Measurements from ENCODE around the gene MTURN. TPM values are rescaled to one million over a fixed set of nuclear protein-coding genes. Genes with fewer than 3 reads are reported as not detected.
A peak's percentile ranks its signal among the peaks of the same experiment; 100 is the strongest.
"Not testable (repeated sequence)": the region's sequence is repeated elsewhere in the genome, so short reads cannot be mapped to it uniquely, and the experiment has no call there.

Gene MTURN
- polyA plus RNA-seq: 1 to 10 TPM; 7.7 to 9.9 TPM

GRCh38 chr7:30134611-30135300, at the start of gene MTURN:
Gene MTURN (plus strand): TSS chr7:30134986. CDS start chr7:30135137, 151 bp downstream.
- Histone ChIP-seq H3K4me1 (ENCODE audit: control insufficient read depth in 2 of 2, insufficient read depth in 2 of 2, low read length in 1 of 2) (peaks cover 0 to 3% of the 10 kb centered on the region in 2 donors), H3K36me3 (ENCODE audit: control insufficient read depth in 2 of 2, insufficient read depth in 2 of 2, low read length in 1 of 2) (peaks cover 0 to 1% of the 10 kb centered on the region in 2 donors), H3K27me3 (ENCODE audit: control insufficient read depth in 1 of 2, insufficient read depth in 2 of 2, low read length in 2 of 2) (no peaks in the 10 kb centered on the region), H3K27ac (ENCODE audit: low read depth in 2 of 2, low read length in 1 of 2) (peak within 1 kb of the TSS; percentile 86 to 91), H3K4me3 (ENCODE audit: low read depth in 1 of 2, low read length in 2 of 2) (peak within 1 kb of the TSS; percentile 78 to 83), H3K9me3 (ENCODE audit: control insufficient read depth in 2 of 2, insufficient read depth in 1 of 2, low read depth in 1 of 2, low read length in 1 of 2) (no peaks in the 10 kb centered on the region)
- WGBS, 2 donors: 0% methylated on average over 73 to 99 of the region's 99 CpGs

GRCh38 chr7:30086529-30086928, 48.3 kb upstream of the MTURN start:
- no peak overlapping the region for H3K4me3 ChIP-seq (ENCODE audit: low read depth in 1 of 2, low read length in 2 of 2)
- H3K27ac ChIP-seq (ENCODE audit: low read depth in 2 of 2, low read length in 1 of 2): no peak overlapping the region
- no peaks in the 10 kb centered on the region for H3K9me3 ChIP-seq (ENCODE audit: control insufficient read depth in 2 of 2, insufficient read depth in 1 of 2, low read depth in 1 of 2, low read length in 1 of 2)
- no peaks in the 10 kb centered on the region for H3K36me3 ChIP-seq (ENCODE audit: control insufficient read depth in 2 of 2, insufficient read depth in 2 of 2, low read length in 1 of 2)
- H3K4me1 ChIP-seq (ENCODE audit: control insufficient read depth in 2 of 2, insufficient read depth in 2 of 2, low read length in 1 of 2): no peaks in the 10 kb centered on the region
- no peaks in the 10 kb centered on the region for H3K27me3 ChIP-seq (ENCODE audit: control insufficient read depth in 1 of 2, insufficient read depth in 2 of 2, low read length in 2 of 2)

- H3K36me3 ChIP-seq (ENCODE audit: control insufficient read depth in 2 of 2, insufficient read depth in 2 of 2, low read length in 1 of 2): no peaks in the 10 kb centered on the region
- no peaks in the 10 kb centered on the region for H3K9me3 ChIP-seq (ENCODE audit: control insufficient read depth in 2 of 2, insufficient read depth in 1 of 2, low read depth in 1 of 2, low read length in 1 of 2)
- no peaks in the 10 kb centered on the region for H3K27me3 ChIP-seq (ENCODE audit: control insufficient read depth in 1 of 2, insufficient read depth in 2 of 2, low read length in 2 of 2)
- no peaks in the 10 kb centered on the region for H3K4me1 ChIP-seq (ENCODE audit: control insufficient read depth in 2 of 2, insufficient read depth in 2 of 2, low read length in 1 of 2)
- no peak overlapping the region for H3K27ac ChIP-seq (ENCODE audit: low read depth in 2 of 2, low read length in 1 of 2)
- no peak overlapping the region for H3K4me3 ChIP-seq (ENCODE audit: low read depth in 1 of 2, low read length in 2 of 2)
Measured at GRCh38 chr7:30087371-30087770, 47.4 kb upstream of the MTURN start.

- H3K4me3 ChIP-seq (ENCODE audit: low read depth in 1 of 2, low read length in 2 of 2): no peak overlapping the region
- no peaks in the 10 kb centered on the region for H3K36me3 ChIP-seq (ENCODE audit: control insufficient read depth in 2 of 2, insufficient read depth in 2 of 2, low read length in 1 of 2)
- no peaks in the 10 kb centered on the region for H3K4me1 ChIP-seq (ENCODE audit: control insufficient read depth in 2 of 2, insufficient read depth in 2 of 2, low read length in 1 of 2)
- no peaks in the 10 kb centered on the region for H3K27me3 ChIP-seq (ENCODE audit: control insufficient read depth in 1 of 2, insufficient read depth in 2 of 2, low read length in 2 of 2)
- no peaks in the 10 kb centered on the region for H3K9me3 ChIP-seq (ENCODE audit: control insufficient read depth in 2 of 2, insufficient read depth in 1 of 2, low read depth in 1 of 2, low read length in 1 of 2)
- no peak overlapping the region for H3K27ac ChIP-seq (ENCODE audit: low read depth in 2 of 2, low read length in 1 of 2)
Measured at GRCh38 chr7:30088362-30088761, 46.4 kb upstream of the MTURN start.

- H3K36me3 ChIP-seq (ENCODE audit: control insufficient read depth in 2 of 2, insufficient read depth in 2 of 2, low read length in 1 of 2): no peaks in the 10 kb centered on the region
- H3K4me3 ChIP-seq (ENCODE audit: low read depth in 1 of 2, low read length in 2 of 2): no peak overlapping the region
- no peaks in the 10 kb centered on the region for H3K9me3 ChIP-seq (ENCODE audit: control insufficient read depth in 2 of 2, insufficient read depth in 1 of 2, low read depth in 1 of 2, low read length in 1 of 2)
- no peaks in the 10 kb centered on the region for H3K4me1 ChIP-seq (ENCODE audit: control insufficient read depth in 2 of 2, insufficient read depth in 2 of 2, low read length in 1 of 2)
- WGBS, 2 donors: 71 to 72% methylated on average over 3 of the region's 3 CpGs
- H3K27me3 ChIP-seq (ENCODE audit: control insufficient read depth in 1 of 2, insufficient read depth in 2 of 2, low read length in 2 of 2): no peaks in the 10 kb centered on the region
- H3K27ac ChIP-seq (ENCODE audit: low read depth in 2 of 2, low read length in 1 of 2): no peak overlapping the region
Measured at GRCh38 chr7:30090111-30090510, 44.7 kb upstream of the MTURN start.

- no peaks in the 10 kb centered on the region for H3K27me3 ChIP-seq (ENCODE audit: control insufficient read depth in 1 of 2, insufficient read depth in 2 of 2, low read length in 2 of 2)
- H3K9me3 ChIP-seq (ENCODE audit: control insufficient read depth in 2 of 2, insufficient read depth in 1 of 2, low read depth in 1 of 2, low read length in 1 of 2): no peaks in the 10 kb centered on the region
- WGBS, 2 donors: 56 to 64% methylated on average over 2 of the region's 2 CpGs
- H3K27ac ChIP-seq (ENCODE audit: low read depth in 2 of 2, low read length in 1 of 2): no peak overlapping the region
- H3K4me3 ChIP-seq (ENCODE audit: low read depth in 1 of 2, low read length in 2 of 2): no peak overlapping the region
- H3K36me3 ChIP-seq (ENCODE audit: control insufficient read depth in 2 of 2, insufficient read depth in 2 of 2, low read length in 1 of 2): no peaks in the 10 kb centered on the region
- H3K4me1 ChIP-seq (ENCODE audit: control insufficient read depth in 2 of 2, insufficient read depth in 2 of 2, low read length in 1 of 2): no peaks in the 10 kb centered on the region
Measured at GRCh38 chr7:30091491-30091912, 43.3 kb upstream of the MTURN start.

GRCh38 chr7:30091987-30092386, 42.8 kb upstream of the MTURN start:
- H3K9me3 ChIP-seq (ENCODE audit: control insufficient read depth in 2 of 2, insufficient read depth in 1 of 2, low read depth in 1 of 2, low read length in 1 of 2): no peaks in the 10 kb centered on the region
- no peaks in the 10 kb centered on the region for H3K4me1 ChIP-seq (ENCODE audit: control insufficient read depth in 2 of 2, insufficient read depth in 2 of 2, low read length in 1 of 2)
- no peaks in the 10 kb centered on the region for H3K27me3 ChIP-seq (ENCODE audit: control insufficient read depth in 1 of 2, insufficient read depth in 2 of 2, low read length in 2 of 2)
- H3K27ac ChIP-seq (ENCODE audit: low read depth in 2 of 2, low read length in 1 of 2): no peak overlapping the region
- 87 to 91% methylated on average over 5 of the region's 5 CpGs for WGBS, 2 donors
- no peaks in the 10 kb centered on the region for H3K36me3 ChIP-seq (ENCODE audit: control insufficient read depth in 2 of 2, insufficient read depth in 2 of 2, low read length in 1 of 2)
- no peak overlapping the region for H3K4me3 ChIP-seq (ENCODE audit: low read depth in 1 of 2, low read length in 2 of 2)

- 81% methylated on average over 5 of the region's 5 CpGs for WGBS, 2 donors
- Histone ChIP-seq H3K27me3 (ENCODE audit: control insufficient read depth in 1 of 2, insufficient read depth in 2 of 2, low read length in 2 of 2) (no peaks in the 10 kb centered on the region), H3K9me3 (ENCODE audit: control insufficient read depth in 2 of 2, insufficient read depth in 1 of 2, low read depth in 1 of 2, low read length in 1 of 2) (no peaks in the 10 kb centered on the region), H3K4me1 (ENCODE audit: control insufficient read depth in 2 of 2, insufficient read depth in 2 of 2, low read length in 1 of 2) (no peaks in the 10 kb centered on the region), H3K27ac (ENCODE audit: low read depth in 2 of 2, low read length in 1 of 2) (no peak overlapping the region), H3K36me3 (ENCODE audit: control insufficient read depth in 2 of 2, insufficient read depth in 2 of 2, low read length in 1 of 2) (no peaks in the 10 kb centered on the region), H3K4me3 (ENCODE audit: low read depth in 1 of 2, low read length in 2 of 2) (no peak overlapping the region)
Measured at GRCh38 chr7:30093420-30093952, 41.3 kb upstream of the MTURN start.

GRCh38 chr7:30098599-30098998, 36.2 kb upstream of the MTURN start:
- not testable (repeated sequence) for H3K36me3 ChIP-seq (ENCODE audit: control insufficient read depth in 2 of 2, insufficient read depth in 2 of 2, low read length in 1 of 2); H3K4me3 ChIP-seq (ENCODE audit: low read depth in 1 of 2, low read length in 2 of 2); H3K27me3 ChIP-seq (ENCODE audit: control insufficient read depth in 1 of 2, insufficient read depth in 2 of 2, low read length in 2 of 2); H3K4me1 ChIP-seq (ENCODE audit: control insufficient read depth in 2 of 2, insufficient read depth in 2 of 2, low read length in 1 of 2); H3K9me3 ChIP-seq (ENCODE audit: control insufficient read depth in 2 of 2, insufficient read depth in 1 of 2, low read depth in 1 of 2, low read length in 1 of 2); H3K27ac ChIP-seq (ENCODE audit: low read depth in 2 of 2, low read length in 1 of 2)
- WGBS, 2 donors: 91 to 98% methylated on average over 20 to 21 of the region's 21 CpGs

GRCh38 chr7:30102281-30102680, 32.5 kb upstream of the MTURN start:
- Histone ChIP-seq H3K4me3 (ENCODE audit: low read depth in 1 of 2, low read length in 2 of 2) (no peak overlapping the region), H3K9me3 (ENCODE audit: control insufficient read depth in 2 of 2, insufficient read depth in 1 of 2, low read depth in 1 of 2, low read length in 1 of 2) (no peaks in the 10 kb centered on the region), H3K36me3 (ENCODE audit: control insufficient read depth in 2 of 2, insufficient read depth in 2 of 2, low read length in 1 of 2) (no peaks in the 10 kb centered on the region), H3K4me1 (ENCODE audit: control insufficient read depth in 2 of 2, insufficient read depth in 2 of 2, low read length in 1 of 2) (no peaks in the 10 kb centered on the region), H3K27ac (ENCODE audit: low read depth in 2 of 2, low read length in 1 of 2) (no peak overlapping the region), H3K27me3 (ENCODE audit: control insufficient read depth in 1 of 2, insufficient read depth in 2 of 2, low read length in 2 of 2) (no peaks in the 10 kb centered on the region)
- WGBS, 2 donors: 84 to 85% methylated on average over 3 of the region's 3 CpGs
